H1 (cell line): Measurements from ENCODE around the gene SEMG2. TPM values are rescaled to one million over a fixed set of nuclear protein-coding genes. Genes with fewer than 3 reads are reported as not detected.

Experiments used
- CTCF ChIA-PET: fragments of 300-600 bp; sonication (Branson Sonifier 250); formaldehyde crosslinking; loops from one replicate; lab custom pipeline; 2021; ENCODE audit not compliant: partially characterized antibody; lab: Charles Lee
- POLR2A ChIA-PET: fragments of 300-600 bp; sonication (Branson Sonifier 250); formaldehyde crosslinking; loops from one replicate; lab custom pipeline; 2021; ENCODE audit warnings: inconsistent platforms; ENCODE audit not compliant: partially characterized antibody; lab: Charles Lee
- DNase-seq, 2 experiments: peaks; one replicate each; pipeline versions ENCODE4 v3.0.0 to v3.0.0-alpha.2; 2010 to 2022; ENCODE audit warnings: low spot score in 2 of 2, low read depth in 1 of 2, mixed read lengths in 1 of 2
- FAIRE-seq: peaks from 2 replicates; lab custom pipeline; 2011; peaks lifted over from hg19 to GRCh38; lab: Jason Lieb, UNC
- H2AFZ ChIP-seq: 2 replicates; pipeline ENCODE4 v1.8.1; 2012; ENCODE audit warnings: low read length, inconsistent platforms
- H2AK5ac ChIP-seq: 2 replicates; pipeline ENCODE4 v1.6.1; 2013; ENCODE audit warnings: low read depth, low read length
- H2BK120ac ChIP-seq: replicated peaks from 2 replicates; pipeline ENCODE3; 2013; ENCODE audit warnings: low read depth, low read length, inconsistent platforms
- H2BK12ac ChIP-seq: 2 replicates; pipeline ENCODE4 v1.6.1; 2013; ENCODE audit warnings: low read depth, low read length
- H2BK15ac ChIP-seq: 2 replicates; pipeline ENCODE4 v1.6.1; 2013; ENCODE audit warnings: low read length
- H2BK20ac ChIP-seq: 2 replicates; pipeline ENCODE4 v1.6.1; 2013; ENCODE audit warnings: low read length
- H2BK5ac ChIP-seq: 2 replicates; pipeline ENCODE4 v1.6.1; 2013; ENCODE audit warnings: low read depth, low read length
- H3K14ac ChIP-seq: 2 replicates; pipeline ENCODE4 v1.6.1; 2013; ENCODE audit warnings: inconsistent platforms; ENCODE audit not compliant: insufficient read length
- H3K18ac ChIP-seq: 2 replicates; pipeline ENCODE4 v1.6.1; 2013; ENCODE audit warnings: low read length; ENCODE audit errors: extremely low read depth
- H3K23ac ChIP-seq: 2 replicates; pipeline ENCODE4 v1.6.1; 2013; ENCODE audit warnings: inconsistent platforms; ENCODE audit not compliant: insufficient read length
- H3K23me2 ChIP-seq: 2 replicates; pipeline ENCODE4 v1.6.1; 2013; ENCODE audit warnings: low read depth, low read length
- H3K27ac ChIP-seq: 2 replicates; pipeline ENCODE4 v1.6.1; 2011; ENCODE audit warnings: low read depth, low read length, inconsistent platforms
- H3K27me3 ChIP-seq, 4 experiments: replicated peaks in 1 of 4; 1 replicate in 1 of 4; 2 replicates in 3 of 4; pipeline versions ENCODE4 v1.6.1 to v1.8.1; 2011 to 2013; ENCODE audit warnings: low read length in 3 of 4, mild to moderate bottlenecking in 3 of 4, inconsistent platforms in 2 of 4, mixed read lengths in 2 of 4, moderate library complexity in 1 of 4; ENCODE audit not compliant: control insufficient read depth in 3 of 4, insufficient read depth in 3 of 4; ENCODE audit errors: extremely low read depth in 1 of 4
- H3K36me3 ChIP-seq, 4 experiments: 2 replicates each; pipeline versions ENCODE4 v1.6.1 to v1.8.1; 2011 to 2013; ENCODE audit warnings: mild to moderate bottlenecking in 4 of 4, low read length in 3 of 4, moderate library complexity in 2 of 4, control low read depth in 1 of 4, inconsistent platforms in 1 of 4; ENCODE audit not compliant: insufficient read depth in 4 of 4, control insufficient read depth in 2 of 4
- H3K4ac ChIP-seq: replicated peaks from 2 replicates; pipeline ENCODE3; 2013; ENCODE audit warnings: low read length, low read depth, mixed read lengths, inconsistent platforms; ENCODE audit not compliant: insufficient read length
- H3K4me1 ChIP-seq, 4 experiments: replicated peaks in 1 of 4; 1 replicate in 1 of 4; 2 replicates in 3 of 4; pipeline versions ENCODE4 v1.6.1 to v1.8.1; 2011 to 2013; ENCODE audit warnings: low read length in 3 of 4, inconsistent platforms in 2 of 4, mixed read lengths in 1 of 4; ENCODE audit not compliant: insufficient read depth in 4 of 4, control insufficient read depth in 3 of 4
- H3K4me2 ChIP-seq, 2 experiments: 2 replicates each; pipeline versions ENCODE4 v1.6.1 to v1.8.1; 2011 to 2013; ENCODE audit warnings: low read depth in 2 of 2, low read length in 2 of 2, control low read depth in 1 of 2, inconsistent platforms in 1 of 2, mild to moderate bottlenecking in 1 of 2; ENCODE audit not compliant: insufficient read depth in 1 of 2
- H3K4me3 ChIP-seq, 4 experiments: fragments of 200-600, 300-600 bp in 1 of 4; sonication (generic), shearing (Covaris generic), sonication (Bioruptor Twin) in 1 of 4; 2 replicates each; pipeline versions ENCODE4 v1.5.1 to v1.8.1; 2011 to 2016; ENCODE audit warnings: low read length in 4 of 4, low read depth in 3 of 4, control low read depth in 2 of 4, inconsistent platforms in 2 of 4, mild to moderate bottlenecking in 2 of 4, mixed read lengths in 1 of 4, moderate library complexity in 1 of 4; ENCODE audit not compliant: insufficient read depth in 2 of 4; ENCODE audit errors: extremely low read depth in 1 of 4
- H3K56ac ChIP-seq: replicated peaks from 2 replicates; pipeline ENCODE3; 2013; ENCODE audit warnings: low read depth, mild to moderate bottlenecking, mixed read lengths, low read length, inconsistent platforms; ENCODE audit not compliant: insufficient read length
- H3K79me1 ChIP-seq: 2 replicates; pipeline ENCODE4 v1.6.1; 2013; ENCODE audit warnings: low read depth, low read length, control low read depth
- H3K79me2 ChIP-seq, 2 experiments: 2 replicates each; pipeline versions ENCODE4 v1.6.1 to v1.8.1; 2012 to 2013; ENCODE audit warnings: low read length in 2 of 2, mild to moderate bottlenecking in 2 of 2, inconsistent platforms in 1 of 2; ENCODE audit not compliant: insufficient read depth in 2 of 2, control insufficient read depth in 1 of 2
- H3K9ac ChIP-seq, 4 experiments: replicated peaks in 1 of 4; 1 replicate in 1 of 4; 2 replicates in 3 of 4; pipeline versions ENCODE4 v1.6.1 to v1.8.1; 2011 to 2013; ENCODE audit warnings: low read depth in 3 of 4, low read length in 3 of 4, control low read depth in 2 of 4, mild to moderate bottlenecking in 2 of 4, moderate library complexity in 2 of 4, inconsistent platforms in 1 of 4; ENCODE audit errors: extremely low read depth in 1 of 4
- H3K9me3 ChIP-seq, 2 experiments: 2 replicates each; pipeline versions ENCODE4 v1.6.1 to v1.8.1; 2012 to 2013; ENCODE audit warnings: mild to moderate bottlenecking in 2 of 2, moderate library complexity in 2 of 2, control low read depth in 1 of 2, inconsistent platforms in 1 of 2, low read depth in 1 of 2, low read length in 1 of 2, mixed read lengths in 1 of 2; ENCODE audit not compliant: insufficient read depth in 2 of 2
- H4K20me1 ChIP-seq, 2 experiments: replicated peaks in 1 of 2; 2 replicates each; pipeline versions ENCODE3 to v1.8.1; 2011 to 2013; ENCODE audit warnings: inconsistent platforms in 2 of 2, low read length in 2 of 2, mild to moderate bottlenecking in 1 of 2; ENCODE audit not compliant: insufficient read depth in 2 of 2, control insufficient read depth in 1 of 2
- H4K5ac ChIP-seq: 2 replicates; pipeline ENCODE4 v1.6.1; 2013; ENCODE audit warnings: low read length, low read depth, mixed read lengths, inconsistent platforms; ENCODE audit not compliant: insufficient read length
- H4K8ac ChIP-seq: 2 replicates; pipeline ENCODE4 v1.8.0; 2013; ENCODE audit warnings: mild to moderate bottlenecking, moderate library complexity, low read length, inconsistent platforms; ENCODE audit not compliant: insufficient read depth; ENCODE audit errors: extremely low read depth
- H4K91ac ChIP-seq: replicated peaks from 2 replicates; pipeline ENCODE3; 2013; ENCODE audit warnings: low read length, mixed read lengths, inconsistent platforms; ENCODE audit not compliant: insufficient read length
- CREB1 ChIP-seq: IDR thresholded peaks from 2 replicates; pipeline ENCODE4 v1.6.1; 2012; ENCODE audit warnings: inconsistent platforms
- FOSL1 ChIP-seq: IDR thresholded peaks from 2 replicates; pipeline ENCODE4 v1.6.1; 2011; ENCODE audit warnings: mild to moderate bottlenecking, low read depth, low read length, moderate library complexity; ENCODE audit not compliant: insufficient read depth
- SP2 ChIP-seq: IDR thresholded peaks from 2 replicates; pipeline ENCODE4 v1.6.1; 2012; ENCODE audit warnings: mild to moderate bottlenecking, low read length, inconsistent platforms
- TEAD4 ChIP-seq: IDR thresholded peaks from 2 replicates; pipeline ENCODE4 v1.6.1; 2012; ENCODE audit warnings: low read depth, low read length, inconsistent platforms, mixed read lengths
- WGBS, 2 experiments: shearing (Covaris generic) in 1 of 2; methylation state at CpG; one replicate each; pipeline versions ENCODE4 v1.1.6 to v1.1.7; 2013 to 2015; ENCODE audit warnings: low lambda C conversion rate in 2 of 2, mixed read lengths in 2 of 2, inconsistent platforms in 1 of 2, low coverage in 1 of 2, missing lambda C conversion rate in 1 of 2; ENCODE audit not compliant: insufficient replicate concordance in 2 of 2, insufficient coverage in 1 of 2, insufficient read length in 1 of 2; ENCODE audit errors: extremely low coverage in 1 of 2, missing lambda C conversion rate in 1 of 2; 5-methylcytosine and 5-hydroxymethylcytosine counted together
- polyA plus RNA-seq, 7 experiments: library from polyadenylated mRNA; depleted of rRNA in 3 of 7; stranded (reverse) in 5 of 7; unstranded in 2 of 7; fragments of >200 nt in 5 of 7; fragments of 200-250 nt in 2 of 7; gene quantifications; 1 replicate in 5 of 7; 2 replicates in 1 of 7; 4 replicates in 1 of 7; pipeline versions ENCODE4 v1.2.1 to v1.2.3, GENCODE V29; 2011 to 2013; ENCODE audit warnings: missing spikeins in 2 of 7, mixed read lengths in 2 of 7
- total RNA-seq: library from RNA; stranded (reverse); fragmentation: NEBNext Ultra II Directional; extraction: Animal tissue kit (Norgen Biotek cat#: 25700); gene quantifications from 2 replicates; pipeline ENCODE4 v1.2.1, GENCODE V29; 2021
- TF ChIP-seq, protein P1 (sequence below): IDR thresholded peaks from 2 replicates; pipeline ENCODE4 v1.6.1; 2011; ENCODE audit warnings: low read depth, mild to moderate bottlenecking, low read length; ENCODE audit not compliant: insufficient read depth
- TF ChIP-seq, protein P2 (sequence below): IDR thresholded peaks from 2 replicates; pipeline ENCODE4 v1.6.1; 2012; ENCODE audit warnings: low read length, inconsistent platforms

The SEMG2 gene
- total and polyA plus RNA-seq, 2 of the 8 experiments (the other 6 are each of a cell fraction or from before 2014, with no cell fraction given): not detected

DNA sequence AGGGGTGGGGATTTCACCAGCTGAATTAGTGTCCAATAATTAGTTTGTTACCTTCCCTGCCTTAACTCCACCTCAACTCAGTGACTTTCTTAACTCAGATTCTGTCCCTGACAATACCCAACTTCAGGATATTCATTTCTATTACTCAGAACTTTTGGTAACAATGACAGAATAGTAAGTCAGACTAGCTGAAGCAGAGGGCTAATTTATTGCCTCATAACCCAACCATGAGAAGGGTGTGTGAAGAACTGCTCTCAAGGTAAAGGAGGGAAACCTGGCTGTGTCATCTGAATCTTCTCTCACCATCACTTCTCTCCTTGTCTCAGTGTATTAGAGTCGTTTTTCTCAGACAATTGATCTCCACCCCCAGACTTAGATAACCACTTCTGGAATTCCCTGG lies 47.7 kb upstream of the SEMG2 start:
- CTCF ChIA-PET: no interaction called here
- Histone ChIP-seq H3K18ac (no peak overlapping the region), H3K9ac (no peak overlapping the region), H4K91ac (no peak overlapping the region), H2BK12ac (no peak overlapping the region), H2AK5ac (no peak overlapping the region), H2BK20ac (no peak overlapping the region), H3K4ac (no peak overlapping the region), H2BK15ac (no peak overlapping the region), H3K23ac (no peak overlapping the region), H3K4me2 (no peak overlapping the region), H3K4me3 (no peak overlapping the region), H3K36me3 (no peaks in the 10 kb centered on the region), H4K5ac (no peak overlapping the region), H3K79me1 (no peaks in the 10 kb centered on the region), H3K14ac (no peak overlapping the region), H3K56ac (no peak overlapping the region), H4K8ac (no peak overlapping the region), H4K20me1 (no peaks in the 10 kb centered on the region), H3K27me3 (no peaks in the 10 kb centered on the region), H3K4me1 (no peaks in the 10 kb centered on the region), H3K27ac (no peak overlapping the region), H3K9me3 (no peaks in the 10 kb centered on the region), H3K79me2 (no peaks in the 10 kb centered on the region), H2AFZ (no peak overlapping the region), H3K23me2 (no peaks in the 10 kb centered on the region), H2BK120ac (no peak overlapping the region), H2BK5ac (no peak overlapping the region)
- POLR2A ChIA-PET: no interaction called here
- DNase-seq (no peak), FAIRE-seq (no peak)
- WGBS, 2 experiments: 88% methylated on average over 1 of the region's 1 CpG; no CpG with 5 or more reads in 1 of the 2 experiments
- TF ChIP-seq, protein P1, sequence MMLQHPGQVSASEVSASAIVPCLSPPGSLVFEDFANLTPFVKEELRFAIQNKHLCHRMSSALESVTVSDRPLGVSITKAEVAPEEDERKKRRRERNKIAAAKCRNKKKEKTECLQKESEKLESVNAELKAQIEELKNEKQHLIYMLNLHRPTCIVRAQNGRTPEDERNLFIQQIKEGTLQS: no peak
- TF ChIP-seq CREB1 (no peak), SP2 (no peak), FOSL1 (no peak), TEAD4 (no peak)
- TF ChIP-seq, protein P2, sequence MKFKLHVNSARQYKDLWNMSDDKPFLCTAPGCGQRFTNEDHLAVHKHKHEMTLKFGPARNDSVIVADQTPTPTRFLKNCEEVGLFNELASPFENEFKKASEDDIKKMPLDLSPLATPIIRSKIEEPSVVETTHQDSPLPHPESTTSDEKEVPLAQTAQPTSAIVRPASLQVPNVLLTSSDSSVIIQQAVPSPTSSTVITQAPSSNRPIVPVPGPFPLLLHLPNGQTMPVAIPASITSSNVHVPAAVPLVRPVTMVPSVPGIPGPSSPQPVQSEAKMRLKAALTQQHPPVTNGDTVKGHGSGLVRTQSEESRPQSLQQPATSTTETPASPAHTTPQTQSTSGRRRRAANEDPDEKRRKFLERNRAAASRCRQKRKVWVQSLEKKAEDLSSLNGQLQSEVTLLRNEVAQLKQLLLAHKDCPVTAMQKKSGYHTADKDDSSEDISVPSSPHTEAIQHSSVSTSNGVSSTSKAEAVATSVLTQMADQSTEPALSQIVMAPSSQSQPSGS: no peak
